ENCODE results near the gene RNF2.

RNF2 gene

GRCh38 chr1:185073725-185074124, 28.4 kb downstream of the RNF2 start:
- DNase-seq (ENCODE audit: insufficient read length, low spot score) (no peak), FAIRE-seq (peak; percentile 16)
- TF ChIP-seq CTCF (IDR thresholded peaks at IDR 0.05; ENCODE audit: insufficient read depth, missing control alignments), result no peak

DNA sequence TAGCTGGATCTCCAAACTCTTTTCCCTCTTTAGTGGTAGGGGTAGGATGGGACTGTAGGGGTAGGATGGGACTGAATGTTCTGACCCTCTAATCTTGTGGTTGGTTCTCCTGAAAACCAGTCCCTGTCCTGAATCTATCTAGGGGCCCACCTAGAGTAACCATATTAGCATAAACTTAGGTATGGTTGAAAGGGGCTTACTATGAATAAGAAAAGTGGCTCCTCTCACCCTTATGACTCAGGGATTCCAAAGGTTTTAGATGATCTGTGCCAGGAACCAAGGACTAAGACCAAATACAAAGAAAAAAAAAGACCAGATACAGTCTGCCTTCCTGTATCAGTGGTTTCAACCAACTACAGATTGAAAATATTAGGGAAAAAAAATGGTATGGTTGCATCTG, 28.9 kb downstream of the RNF2 start:
- no peak for DNase-seq (ENCODE audit: insufficient read length, low spot score)
- no peak for FAIRE-seq

GRCh38 chr1:185075476-185075875, 30.1 kb downstream of the RNF2 start:
- no peak for DNase-seq (ENCODE audit: insufficient read length, low spot score)
- peak; percentile 87 for FAIRE-seq
- TF ChIP-seq CTCF (IDR thresholded peaks at IDR 0.05; ENCODE audit: insufficient read depth, missing control alignments), result no peak

More for the DNA sequence above, 28.9 kb downstream of the RNF2 start:
- no peak for TF ChIP-seq CTCF (IDR thresholded peaks at IDR 0.05; ENCODE audit: insufficient read depth, missing control alignments)

DNA sequence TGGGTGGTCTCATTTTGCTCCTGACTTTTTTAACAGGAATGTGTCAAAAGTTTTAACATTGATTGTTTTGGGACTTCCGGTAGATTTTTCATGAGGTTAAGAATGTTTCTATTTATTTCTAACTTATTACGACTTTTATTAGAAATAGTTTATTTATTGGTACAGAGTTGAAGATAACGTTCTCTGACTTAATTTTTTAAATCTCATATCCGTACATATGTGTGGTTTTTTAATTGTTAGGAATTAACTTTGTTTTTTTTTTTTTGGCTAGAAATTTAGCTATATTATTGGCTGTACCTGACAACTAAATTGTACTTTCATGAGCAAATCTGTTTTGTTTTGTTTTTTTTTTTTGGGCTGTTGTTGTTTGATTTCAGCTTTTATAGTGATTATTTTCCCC, 32.0 kb downstream of the RNF2 start:
- DNase-seq (ENCODE audit: insufficient read length, low spot score) (no peak), FAIRE-seq (no peak)
- no peak for TF ChIP-seq CTCF (IDR thresholded peaks at IDR 0.05; ENCODE audit: insufficient read depth, missing control alignments)

DNA sequence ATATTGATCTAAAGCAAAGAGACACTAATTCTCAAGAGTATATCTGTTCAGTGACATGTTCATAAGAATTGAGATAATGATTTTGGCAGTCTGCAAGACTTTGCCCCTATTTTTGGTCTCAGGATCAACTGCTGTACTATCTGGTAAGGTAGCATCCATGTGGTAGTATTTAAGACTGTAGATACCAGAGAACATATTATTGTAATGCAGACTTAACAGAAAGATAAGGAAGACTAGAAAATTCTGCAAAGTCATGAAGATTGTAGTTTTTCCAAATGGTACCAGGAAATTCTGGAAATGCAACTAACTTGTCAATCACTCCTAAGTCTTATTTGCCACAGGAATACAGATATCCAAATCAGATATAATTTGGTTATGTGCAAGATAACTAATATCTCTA, 35.1 kb downstream of the RNF2 start:
- TF ChIP-seq CTCF (IDR thresholded peaks at IDR 0.05; ENCODE audit: insufficient read depth, missing control alignments), result no peak
- DNase-seq (ENCODE audit: insufficient read length, low spot score) (no peak), FAIRE-seq (no peak)

- TF ChIP-seq CTCF (IDR thresholded peaks at IDR 0.05; ENCODE audit: insufficient read depth, missing control alignments), result no peak
- FAIRE-seq (no peak), DNase-seq (ENCODE audit: insufficient read length, low spot score) (no peak)
Measured at GRCh38 chr1:185083818-185084217, 38.5 kb downstream of the RNF2 start.

DNA sequence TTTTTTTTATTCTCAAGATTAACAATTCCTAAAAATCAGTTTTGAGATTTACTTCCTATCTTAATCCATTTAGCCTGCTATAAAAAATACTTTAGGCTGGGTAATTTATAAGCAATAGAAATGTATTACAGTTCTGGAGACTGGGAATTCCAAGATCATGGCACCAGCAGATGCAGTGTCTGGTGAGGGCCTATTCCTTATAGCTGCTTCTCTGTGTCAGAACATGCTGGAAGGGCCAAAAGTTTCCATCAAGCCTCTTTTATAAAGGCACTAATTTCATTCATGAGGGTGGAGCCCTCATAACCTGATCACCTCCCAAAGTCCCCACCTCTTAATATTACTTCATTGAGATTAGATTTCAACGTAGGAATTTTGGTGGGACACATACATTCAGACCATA, 41.7 kb downstream of the RNF2 start:
- FAIRE-seq, result no peak
- TF ChIP-seq CTCF (IDR thresholded peaks at IDR 0.05; ENCODE audit: insufficient read depth, missing control alignments), result no peak

More for the DNA sequence above, 41.7 kb downstream of the RNF2 start:
- DNase-seq (ENCODE audit: insufficient read length, low spot score), result no peak
